ENCODE results near the gene HSD11B1.

DNA sequence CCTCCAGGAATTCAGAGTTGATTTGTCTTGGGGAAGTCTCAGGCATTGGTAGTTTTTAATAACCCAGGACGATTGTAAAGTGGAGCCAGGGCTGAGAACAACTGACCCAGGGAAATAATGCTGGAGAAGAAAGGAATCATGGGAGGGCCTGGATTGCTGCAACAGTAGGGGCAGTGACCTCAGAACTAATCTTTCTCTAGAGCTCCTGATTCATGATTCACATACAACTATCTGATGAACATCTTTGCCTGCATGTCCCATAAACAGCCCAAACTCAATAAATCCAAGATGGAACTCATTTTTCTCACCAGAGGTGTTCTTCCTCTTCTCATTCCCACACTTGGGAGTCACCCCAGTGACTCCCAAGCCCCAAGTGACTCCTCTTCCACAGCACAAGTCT is 37.5 kb upstream of the HSD11B1 start:
- no peak for TF ChIP-seq EP300 (IDR thresholded peaks at IDR 0.05)
- no peak for TF ChIP-seq POLR2AphosphoS5 (IDR thresholded peaks at IDR 0.05)

Data from sigmoid colon (tissue), 4 donors.